ENCODE results near the gene PTGIR. TPM values are rescaled to one million over a fixed set of nuclear protein-coding genes. Genes with fewer than 3 reads are reported as not detected.

Gene PTGIR
- total and polyA plus RNA-seq, 2 donors (not counting 1 experiment from before 2014, with no cell fraction given): 16.5 to 27.8 TPM

DNA sequence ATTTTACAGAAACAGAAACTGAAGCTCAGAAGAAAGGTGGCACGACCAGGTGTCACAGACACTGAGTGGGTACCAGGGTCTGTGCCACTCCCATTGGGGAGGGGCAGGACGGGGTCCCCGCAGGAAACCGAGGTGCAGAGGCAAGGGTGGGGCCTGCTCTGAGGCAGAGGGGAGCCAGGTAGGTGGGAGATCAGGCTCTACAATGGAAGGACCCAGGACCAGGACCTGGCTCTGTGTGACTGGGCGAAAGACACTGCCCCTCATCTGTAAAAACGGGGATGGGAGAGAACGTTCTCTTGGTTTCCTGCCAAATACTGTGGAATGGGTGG is 2.8 kb downstream of the PTGIR start:
- Histone ChIP-seq H3K36me3 (ENCODE audit: control insufficient read depth, insufficient read depth, low read length) (peaks cover 3% of the 10 kb centered on the region), H3K4me2 (ENCODE audit: extremely low read depth, insufficient read depth, low read length) (peak overlapping the region; percentile 93), H3K4me3 (replicated peaks in 1 of 4; ENCODE audit: control extremely low read depth in 1 of 4, insufficient read depth in 1 of 4, low read depth in 3 of 4, low read length in 4 of 4) (peak overlapping the region in 3 of 4 experiments; percentile 45 to 56 (median 46)), H3K79me2 (ENCODE audit: control insufficient read depth, insufficient read depth, low read length) (peaks cover 30% of the 10 kb centered on the region), H3K27me3 (ENCODE audit: control insufficient read depth, insufficient read depth, low read length) (no peaks in the 10 kb centered on the region), H3K9me3 (ENCODE audit: control insufficient read depth, insufficient read depth, low read depth, low read length) (no peaks in the 10 kb centered on the region), H3K9ac (ENCODE audit: insufficient read depth, low read length) (peak overlapping the region; percentile 1), H3K4me1 (ENCODE audit: control insufficient read depth, extremely low read depth, insufficient read depth, low read length) (peaks cover 38% of the 10 kb centered on the region), H3K27ac (ENCODE audit: insufficient read depth, low read length) (peak overlapping the region; percentile 45), H4K20me1 (ENCODE audit: control insufficient read depth, extremely low read depth, insufficient read depth, low read length) (no peaks in the 10 kb centered on the region), H2AFZ (ENCODE audit: low read length) (no peak overlapping the region)
- DNase-seq (ENCODE audit: low read depth in 2 of 2): no peak
- TF ChIP-seq, protein P1, sequence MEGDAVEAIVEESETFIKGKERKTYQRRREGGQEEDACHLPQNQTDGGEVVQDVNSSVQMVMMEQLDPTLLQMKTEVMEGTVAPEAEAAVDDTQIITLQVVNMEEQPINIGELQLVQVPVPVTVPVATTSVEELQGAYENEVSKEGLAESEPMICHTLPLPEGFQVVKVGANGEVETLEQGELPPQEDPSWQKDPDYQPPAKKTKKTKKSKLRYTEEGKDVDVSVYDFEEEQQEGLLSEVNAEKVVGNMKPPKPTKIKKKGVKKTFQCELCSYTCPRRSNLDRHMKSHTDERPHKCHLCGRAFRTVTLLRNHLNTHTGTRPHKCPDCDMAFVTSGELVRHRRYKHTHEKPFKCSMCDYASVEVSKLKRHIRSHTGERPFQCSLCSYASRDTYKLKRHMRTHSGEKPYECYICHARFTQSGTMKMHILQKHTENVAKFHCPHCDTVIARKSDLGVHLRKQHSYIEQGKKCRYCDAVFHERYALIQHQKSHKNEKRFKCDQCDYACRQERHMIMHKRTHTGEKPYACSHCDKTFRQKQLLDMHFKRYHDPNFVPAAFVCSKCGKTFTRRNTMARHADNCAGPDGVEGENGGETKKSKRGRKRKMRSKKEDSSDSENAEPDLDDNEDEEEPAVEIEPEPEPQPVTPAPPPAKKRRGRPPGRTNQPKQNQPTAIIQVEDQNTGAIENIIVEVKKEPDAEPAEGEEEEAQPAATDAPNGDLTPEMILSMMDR (conservative IDR thresholded peaks at IDR 0.05 in 1 of 2, IDR thresholded peaks at IDR 0.05 in 1 of 2; ENCODE audit: low read depth in 1 of 2, low read length in 2 of 2): no peak
- TF ChIP-seq EZH2 (IDR thresholded peaks at IDR 0.05; ENCODE audit: low read length, missing control alignments): no peak

GRCh38 chr19:46621191-46622117 is 3.4 kb downstream of the PTGIR start:
- peaks cover 30% of the 10 kb centered on the region for H3K79me2 ChIP-seq (ENCODE audit: control insufficient read depth, insufficient read depth, low read length)
- TF ChIP-seq, protein P1 (conservative IDR thresholded peaks at IDR 0.05 in 1 of 2, IDR thresholded peaks at IDR 0.05 in 1 of 2; ENCODE audit: low read depth in 1 of 2, low read length in 2 of 2): no peak
- no peak for TF ChIP-seq EZH2 (IDR thresholded peaks at IDR 0.05; ENCODE audit: low read length, missing control alignments)
- peaks cover 41% of the 10 kb centered on the region for H3K4me1 ChIP-seq (ENCODE audit: control insufficient read depth, extremely low read depth, insufficient read depth, low read length)
- no peaks in the 10 kb centered on the region for H3K9me3 ChIP-seq (ENCODE audit: control insufficient read depth, insufficient read depth, low read depth, low read length)
- peaks cover 3% of the 10 kb centered on the region for H3K36me3 ChIP-seq (ENCODE audit: control insufficient read depth, insufficient read depth, low read length)
- H4K20me1 ChIP-seq (ENCODE audit: control insufficient read depth, extremely low read depth, insufficient read depth, low read length): no peaks in the 10 kb centered on the region
- H3K4me2 ChIP-seq (ENCODE audit: extremely low read depth, insufficient read depth, low read length): peak overlapping the region; percentile 93
- H3K4me3 ChIP-seq (replicated peaks in 1 of 4; ENCODE audit: control extremely low read depth in 1 of 4, insufficient read depth in 1 of 4, low read depth in 3 of 4, low read length in 4 of 4): peak overlapping the region in 3 of 4 experiments; percentile 45 to 56 (median 46)
- no peak for DNase-seq (ENCODE audit: low read depth in 2 of 2)
- peak overlapping the region; percentile 58 for H3K27ac ChIP-seq (ENCODE audit: insufficient read depth, low read length)
- no peaks in the 10 kb centered on the region for H3K27me3 ChIP-seq (ENCODE audit: control insufficient read depth, insufficient read depth, low read length)
- peak overlapping the region; percentile 62 for H3K9ac ChIP-seq (ENCODE audit: insufficient read depth, low read length)
- H2AFZ ChIP-seq (ENCODE audit: low read length): no peak overlapping the region

- TF ChIP-seq EZH2 (IDR thresholded peaks at IDR 0.05; ENCODE audit: low read length, missing control alignments): no peak
- TF ChIP-seq, protein P1 (conservative IDR thresholded peaks at IDR 0.05 in 1 of 2, IDR thresholded peaks at IDR 0.05 in 1 of 2; ENCODE audit: low read depth in 1 of 2, low read length in 2 of 2): no peak
- peak overlapping the region in 3 of 4 experiments; percentile 45 to 56 (median 46) for H3K4me3 ChIP-seq (replicated peaks in 1 of 4; ENCODE audit: control extremely low read depth in 1 of 4, insufficient read depth in 1 of 4, low read depth in 3 of 4, low read length in 4 of 4)
- H3K79me2 ChIP-seq (ENCODE audit: control insufficient read depth, insufficient read depth, low read length): peaks cover 30% of the 10 kb centered on the region
- no peaks in the 10 kb centered on the region for H4K20me1 ChIP-seq (ENCODE audit: control insufficient read depth, extremely low read depth, insufficient read depth, low read length)
- H3K27me3 ChIP-seq (ENCODE audit: control insufficient read depth, insufficient read depth, low read length): no peaks in the 10 kb centered on the region
- H3K4me1 ChIP-seq (ENCODE audit: control insufficient read depth, extremely low read depth, insufficient read depth, low read length): peaks cover 43% of the 10 kb centered on the region
- peak overlapping the region; percentile 58 for H3K27ac ChIP-seq (ENCODE audit: insufficient read depth, low read length)
- no peak overlapping the region for H2AFZ ChIP-seq (ENCODE audit: low read length)
- H3K9me3 ChIP-seq (ENCODE audit: control insufficient read depth, insufficient read depth, low read depth, low read length): no peaks in the 10 kb centered on the region
- H3K9ac ChIP-seq (ENCODE audit: insufficient read depth, low read length): peak overlapping the region; percentile 62
- peaks cover 3% of the 10 kb centered on the region for H3K36me3 ChIP-seq (ENCODE audit: control insufficient read depth, insufficient read depth, low read length)
- DNase-seq (ENCODE audit: low read depth in 2 of 2): peak; percentile 75 to 76
- peak overlapping the region; percentile 93 for H3K4me2 ChIP-seq (ENCODE audit: extremely low read depth, insufficient read depth, low read length)
Measured at GRCh38 chr19:46620716-46621115, 4.2 kb downstream of the PTGIR start.
